ENCODE data around the gene FABP3.
"Not testable (repeated sequence)": the region's sequence is repeated elsewhere in the genome, so short reads cannot be mapped to it uniquely, and the experiment has no call there.

The FABP3 gene

GRCh38 chr1:31399976-31400375 lies 27.1 kb upstream of the FABP3 start:
- no peak for DNase-seq (ENCODE audit: low read depth in 2 of 2, low spot score in 1 of 2)

GRCh38 chr1:31398246-31398645 lies 25.4 kb upstream of the FABP3 start:
- no peak for DNase-seq (ENCODE audit: low read depth in 2 of 2, low spot score in 1 of 2)

- no peak for DNase-seq (ENCODE audit: low read depth in 2 of 2, low spot score in 1 of 2)
These were observed 24.7 kb upstream of the FABP3 start for GRCh38 chr1:31397360-31398095.

GRCh38 chr1:31396633-31397351 lies 23.9 kb upstream of the FABP3 start:
- no peak for DNase-seq (ENCODE audit: low read depth in 2 of 2, low spot score in 1 of 2)

GRCh38 chr1:31394584-31395193 lies 21.8 kb upstream of the FABP3 start:
- peak; percentile 41 to 51 for DNase-seq (ENCODE audit: low read depth in 2 of 2, low spot score in 1 of 2)

GRCh38 chr1:31393463-31393862 lies 20.6 kb upstream of the FABP3 start:
- no peak for DNase-seq (ENCODE audit: low read depth in 2 of 2, low spot score in 1 of 2)

- no peak for DNase-seq (ENCODE audit: low read depth in 2 of 2, low spot score in 1 of 2)
These were observed 17.2 kb upstream of the FABP3 start for GRCh38 chr1:31390071-31390470.

GRCh38 chr1:31389616-31390015 lies 16.7 kb upstream of the FABP3 start:
- DNase-seq (ENCODE audit: low read depth in 2 of 2, low spot score in 1 of 2), result no peak

- no peak for DNase-seq (ENCODE audit: low read depth in 2 of 2, low spot score in 1 of 2)
These were observed 14.7 kb upstream of the FABP3 start for GRCh38 chr1:31387612-31388011.

- not testable (repeated sequence) for DNase-seq (ENCODE audit: low read depth in 2 of 2, low spot score in 1 of 2)
These were observed 13.8 kb upstream of the FABP3 start for GRCh38 chr1:31386576-31387243.

GRCh38 chr1:31383967-31384366 lies 11.1 kb upstream of the FABP3 start:
- no peak for DNase-seq (ENCODE audit: low read depth in 2 of 2, low spot score in 1 of 2)

- DNase-seq (ENCODE audit: low read depth in 2 of 2, low spot score in 1 of 2), result no peak
These were observed 9.6 kb upstream of the FABP3 start for GRCh38 chr1:31382379-31382989.

- DNase-seq (ENCODE audit: low read depth in 2 of 2, low spot score in 1 of 2), result no peak
These were observed 8.8 kb upstream of the FABP3 start for GRCh38 chr1:31381394-31382294.

- DNase-seq (ENCODE audit: low read depth in 2 of 2, low spot score in 1 of 2), result no peak
These were observed 7.3 kb upstream of the FABP3 start for GRCh38 chr1:31380181-31380580.

GRCh38 chr1:31378001-31378400 lies 5.1 kb upstream of the FABP3 start:
- DNase-seq (ENCODE audit: low read depth in 2 of 2, low spot score in 1 of 2), result no peak

- no peak for DNase-seq (ENCODE audit: low read depth in 2 of 2, low spot score in 1 of 2)
These were observed 4.5 kb upstream of the FABP3 start for GRCh38 chr1:31377364-31377863.

- no peak for DNase-seq (ENCODE audit: low read depth in 2 of 2, low spot score in 1 of 2)
These were observed 3.7 kb upstream of the FABP3 start for GRCh38 chr1:31376375-31377134.

- no peak for DNase-seq (ENCODE audit: low read depth in 2 of 2, low spot score in 1 of 2)
These were observed 1.8 kb upstream of the FABP3 start for GRCh38 chr1:31374511-31375196.
